Loucy (cell line): ENCODE data around the gene POLR3C.

Experiments used
- H2AFZ ChIP-seq: fragments of 200-600 bp; sonication (generic); 2 replicates; pipeline ENCODE4 v1.6.0; 2016; ENCODE audit warnings: antibody characterized with exemption, mild to moderate bottlenecking, low read length, moderate library complexity
- H3F3A ChIP-seq: fragments of 200-600 bp; 2 replicates; pipeline ENCODE4 v1.6.0; 2016; ENCODE audit warnings: antibody characterized with exemption, low read depth, mild to moderate bottlenecking
- H3K27me3 ChIP-seq: fragments of 200-600 bp; sonication (generic); 2 replicates; pipeline ENCODE4 v1.6.1; 2014; ENCODE audit warnings: low read length, mild to moderate bottlenecking; ENCODE audit not compliant: insufficient read depth, poor library complexity, severe bottlenecking
- H3K36me3 ChIP-seq: fragments of 200-600 bp; sonication (generic); 2 replicates; pipeline ENCODE4 v1.6.1; 2016; ENCODE audit warnings: low read length; ENCODE audit not compliant: insufficient read depth
- H3K4me1 ChIP-seq: fragments of 200-600 bp; sonication (generic); 2 replicates; pipeline ENCODE4 v1.5.1; 2014; ENCODE audit warnings: low read length, mild to moderate bottlenecking; ENCODE audit not compliant: insufficient read depth, poor library complexity, severe bottlenecking
- H3K4me2 ChIP-seq: fragments of 200-600 bp; sonication (generic); 2 replicates; pipeline ENCODE4 v1.6.0; 2014; ENCODE audit warnings: antibody characterized with exemption, low read length, low read depth, mild to moderate bottlenecking; ENCODE audit not compliant: poor library complexity, severe bottlenecking
- H3K4me3 ChIP-seq: fragments of 200-600 bp; sonication (generic); 2 replicates; pipeline ENCODE4 v1.5.1; 2014; ENCODE audit warnings: low read length, mild to moderate bottlenecking, mixed read lengths; ENCODE audit not compliant: poor library complexity, severe bottlenecking
- H3K79me2 ChIP-seq: fragments of 200-600 bp; sonication (generic); 2 replicates; pipeline ENCODE4 v1.6.1; 2014; ENCODE audit warnings: low read length; ENCODE audit not compliant: insufficient read depth
- H3K9ac ChIP-seq: fragments of 200-600 bp; sonication (generic); 2 replicates; pipeline ENCODE4 v1.6.0; 2014; ENCODE audit warnings: mild to moderate bottlenecking, low read depth, low read length, moderate library complexity; ENCODE audit not compliant: poor library complexity, severe bottlenecking
- H3K9me2 ChIP-seq: fragments of 200-600 bp; sonication (generic); replicated peaks from 2 replicates; pipeline ENCODE4 v1.6.1; 2016; ENCODE audit warnings: low read depth, low read length, mixed read lengths
- H3K9me3 ChIP-seq: fragments of 200-600 bp; sonication (generic); 2 replicates; pipeline ENCODE4 v1.6.1; 2014; ENCODE audit warnings: mild to moderate bottlenecking, antibody characterized with exemption, low read length, low read depth; ENCODE audit not compliant: insufficient read depth
- H4K20me1 ChIP-seq: fragments of 200-600 bp; sonication (generic); 2 replicates; pipeline ENCODE4 v1.6.0; 2014; ENCODE audit warnings: antibody characterized with exemption, low read length, mild to moderate bottlenecking; ENCODE audit not compliant: insufficient read depth, poor library complexity, severe bottlenecking
- CTCF ChIP-seq: fragments of 200-600 bp; sonication (generic); conservative IDR thresholded peaks from 2 replicates; pipeline ENCODE4 v1.5.1; 2014; ENCODE audit warnings: mild to moderate bottlenecking, antibody characterized with exemption, low read length
- EZH2phosphoT487 ChIP-seq: fragments of 200-600 bp; IDR thresholded peaks from 2 replicates; pipeline ENCODE4 v1.6.1; 2018; ENCODE audit warnings: antibody characterized with exemption, mild to moderate bottlenecking, moderate library complexity, borderline replicate concordance

The POLR3C gene

GRCh38 chr1:145859491-145860023, 35.6 kb downstream of the POLR3C start:
- peaks cover 17% of the 10 kb centered on the region for H3K79me2 ChIP-seq
- TF ChIP-seq CTCF, result no peak
- TF ChIP-seq EZH2phosphoT487, result no peak

GRCh38 chr1:145863282-145864018, 39.5 kb downstream of the POLR3C start:
- Histone ChIP-seq H3K9me3 (no peaks in the 10 kb centered on the region), H3K79me2 (no peaks in the 10 kb centered on the region), H3K9me2 (no peaks in the 10 kb centered on the region), H3K9ac (no peak overlapping the region), H3K4me1 (no peaks in the 10 kb centered on the region), H3K4me3 (no peak overlapping the region), H2AFZ (no peak overlapping the region), H4K20me1 (no peaks in the 10 kb centered on the region), H3K36me3 (no peaks in the 10 kb centered on the region), H3F3A (peaks cover 3% of the 10 kb centered on the region; the same call in 1 of the 2 replicates), H3K27me3 (no peaks in the 10 kb centered on the region), H3K4me2 (no peak overlapping the region)
- TF ChIP-seq EZH2phosphoT487 (no peak), CTCF (no peak)

More at GRCh38 chr1:145859491-145860023, 35.6 kb downstream of the POLR3C start:
- Histone ChIP-seq H4K20me1 (peaks cover 11% of the 10 kb centered on the region), H3K9ac (peak overlapping the region; percentile 83), H3K9me3 (no peaks in the 10 kb centered on the region), H3K4me2 (peak overlapping the region; percentile 62), H3K27me3 (no peaks in the 10 kb centered on the region), H2AFZ (peak overlapping the region; percentile 93), H3K9me2 (no peaks in the 10 kb centered on the region), H3K4me3 (peak overlapping the region; percentile 87), H3K36me3 (peaks cover 17% of the 10 kb centered on the region; the same call in 1 of the 2 replicates), H3F3A (peaks cover 3% of the 10 kb centered on the region; the same call in 1 of the 2 replicates), H3K4me1 (peaks cover 11% of the 10 kb centered on the region)

GRCh38 chr1:145868232-145868631, 44.2 kb downstream of the POLR3C start:
- Histone ChIP-seq H3K4me1 (no peaks in the 10 kb centered on the region), H3K4me3 (no peak overlapping the region), H3K36me3 (no peaks in the 10 kb centered on the region), H3K9me3 (no peaks in the 10 kb centered on the region), H2AFZ (no peak overlapping the region), H3K9ac (no peak overlapping the region), H3K4me2 (no peak overlapping the region), H3K9me2 (no peaks in the 10 kb centered on the region), H3F3A (no peaks in the 10 kb centered on the region), H3K27me3 (no peaks in the 10 kb centered on the region), H3K79me2 (no peaks in the 10 kb centered on the region), H4K20me1 (no peaks in the 10 kb centered on the region)
- no peak for TF ChIP-seq CTCF
- no peak for TF ChIP-seq EZH2phosphoT487
